ENCODE data around the gene IL17RA.
A peak's percentile ranks its signal among the peaks of the same experiment; 100 is the strongest.

Gene IL17RA

GRCh38 chr22:17086296-17086695 is 1.5 kb downstream of the IL17RA start:
- no peak for TF ChIP-seq CTCF (IDR thresholded peaks at IDR 0.05; ENCODE audit: extremely low read depth, missing control alignments)

GRCh38 chr22:17086788-17087497 is 2.1 kb downstream of the IL17RA start:
- no peak for DNase-seq (ENCODE audit: low spot score)
- no peak for TF ChIP-seq CTCF (IDR thresholded peaks at IDR 0.05; ENCODE audit: extremely low read depth, missing control alignments)

More at GRCh38 chr22:17086296-17086695, 1.5 kb downstream of the IL17RA start:
- DNase-seq (ENCODE audit: low spot score), result no peak

- TF ChIP-seq CTCF (IDR thresholded peaks at IDR 0.05; ENCODE audit: extremely low read depth, missing control alignments), result no peak
- DNase-seq (ENCODE audit: low spot score), result peak; percentile 51
These were observed 2.8 kb downstream of the IL17RA start for GRCh38 chr22:17087498-17088131.

- no peak for DNase-seq (ENCODE audit: low spot score)
- TF ChIP-seq CTCF (IDR thresholded peaks at IDR 0.05; ENCODE audit: extremely low read depth, missing control alignments), result no peak
These were observed 5.8 kb downstream of the IL17RA start for GRCh38 chr22:17090550-17090949.

GRCh38 chr22:17091851-17092250 is 7.1 kb downstream of the IL17RA start:
- no peak for TF ChIP-seq CTCF (IDR thresholded peaks at IDR 0.05; ENCODE audit: extremely low read depth, missing control alignments)
- DNase-seq (ENCODE audit: low spot score), result no peak

GRCh38 chr22:17093081-17093480 is 8.3 kb downstream of the IL17RA start:
- no peak for DNase-seq (ENCODE audit: low spot score)

More at GRCh38 chr22:17093081-17093480, 8.3 kb downstream of the IL17RA start:
- no peak for TF ChIP-seq CTCF (IDR thresholded peaks at IDR 0.05; ENCODE audit: extremely low read depth, missing control alignments)

Measured in GM20000 (cell line).